Measurements from ENCODE around the gene SYNPO2. TPM values are rescaled to one million over a fixed set of nuclear protein-coding genes. Genes with fewer than 3 reads are reported as not detected.

The SYNPO2 gene
- total RNA-seq, 2 experiments from 2014 or later: 0.50 to 0.63 TPM

- Mint-ChIP-seq H3K27me3 (peaks cover 17% of the 10 kb centered on the region), H3K27ac (no peak overlapping the region), H3K4me1 (no peaks in the 10 kb centered on the region), H3K9me3 (no peaks in the 10 kb centered on the region), H3K4me3 (no peak overlapping the region), H3K36me3 (ENCODE audit: low read depth) (no peaks in the 10 kb centered on the region)
- no peak for DNase-seq
- ChIA-PET POLR2A (no interaction called here), CTCF (no interaction called here)
Measured at GRCh38 chr4:118920247-118920646, 31.6 kb downstream of the SYNPO2 start.

GRCh38 chr4:118921786-118922185 lies 33.1 kb downstream of the SYNPO2 start:
- peaks cover 17% of the 10 kb centered on the region for H3K27me3 Mint-ChIP-seq
- ChIA-PET CTCF (interaction anchor here (1.2 kb wide), 1 partner anchor 57 kb away, joined by 3 read pairs; no protein-coding TSS in a partner anchor), POLR2A (no interaction called here)
- no peak overlapping the region for H3K4me3 Mint-ChIP-seq
- DNase-seq: no peak
- no peaks in the 10 kb centered on the region for H3K9me3 Mint-ChIP-seq
- no peaks in the 10 kb centered on the region for H3K4me1 Mint-ChIP-seq
- H3K36me3 Mint-ChIP-seq (ENCODE audit: low read depth): no peaks in the 10 kb centered on the region
- no peak overlapping the region for H3K27ac Mint-ChIP-seq

- DNase-seq: no peak
- no peaks in the 10 kb centered on the region for H3K9me3 Mint-ChIP-seq
- H3K27ac Mint-ChIP-seq: no peak overlapping the region
- peaks cover 19% of the 10 kb centered on the region for H3K27me3 Mint-ChIP-seq
- H3K4me1 Mint-ChIP-seq: no peaks in the 10 kb centered on the region
- no peak overlapping the region for H3K4me3 Mint-ChIP-seq
- POLR2A ChIA-PET: no interaction called here
- H3K36me3 Mint-ChIP-seq (ENCODE audit: low read depth): no peaks in the 10 kb centered on the region
- CTCF ChIA-PET: interaction anchor here (0.7 kb wide), 1 partner anchor 178 kb away, joined by 3 read pairs; no protein-coding TSS in a partner anchor
Measured at GRCh38 chr4:118923891-118924290, 35.2 kb downstream of the SYNPO2 start.

- CTCF ChIA-PET: no interaction called here
- no peaks in the 10 kb centered on the region for H3K4me1 Mint-ChIP-seq
- POLR2A ChIA-PET: no interaction called here
Measured at GRCh38 chr4:118927974-118928373, 39.3 kb downstream of the SYNPO2 start.

GRCh38 chr4:118930255-118930654 lies 41.6 kb downstream of the SYNPO2 start:
- ChIA-PET POLR2A (no interaction called here), CTCF (no interaction called here)
- H3K4me3 Mint-ChIP-seq: no peak overlapping the region
- no peaks in the 10 kb centered on the region for H3K9me3 Mint-ChIP-seq
- H3K27ac Mint-ChIP-seq: no peak overlapping the region
- H3K4me1 Mint-ChIP-seq: no peaks in the 10 kb centered on the region
- H3K36me3 Mint-ChIP-seq (ENCODE audit: low read depth): no peaks in the 10 kb centered on the region
- H3K27me3 Mint-ChIP-seq: peaks cover 8% of the 10 kb centered on the region
- DNase-seq: no peak

More at GRCh38 chr4:118927974-118928373, 39.3 kb downstream of the SYNPO2 start:
- Mint-ChIP-seq H3K27me3 (peaks cover 5% of the 10 kb centered on the region), H3K27ac (no peak overlapping the region), H3K9me3 (no peaks in the 10 kb centered on the region), H3K36me3 (ENCODE audit: low read depth) (no peaks in the 10 kb centered on the region), H3K4me3 (no peak overlapping the region)
- no peak for DNase-seq

- no peak for DNase-seq
- POLR2A ChIA-PET: no interaction called here
- H3K4me3 Mint-ChIP-seq: no peak overlapping the region
- no peak overlapping the region for H3K27ac Mint-ChIP-seq
- H3K9me3 Mint-ChIP-seq: no peaks in the 10 kb centered on the region
- H3K36me3 Mint-ChIP-seq (ENCODE audit: low read depth): no peaks in the 10 kb centered on the region
- CTCF ChIA-PET: no interaction called here
- no peaks in the 10 kb centered on the region for H3K4me1 Mint-ChIP-seq
- peaks cover 8% of the 10 kb centered on the region for H3K27me3 Mint-ChIP-seq
Measured at GRCh38 chr4:118931786-118932185, 43.1 kb downstream of the SYNPO2 start.

- no peaks in the 10 kb centered on the region for H3K4me1 Mint-ChIP-seq
- no peak overlapping the region for H3K27ac Mint-ChIP-seq
- peaks cover 6% of the 10 kb centered on the region for H3K27me3 Mint-ChIP-seq
- H3K4me3 Mint-ChIP-seq: no peak overlapping the region
- POLR2A ChIA-PET: no interaction called here
- no peaks in the 10 kb centered on the region for H3K36me3 Mint-ChIP-seq (ENCODE audit: low read depth)
- no peak for DNase-seq
- no peaks in the 10 kb centered on the region for H3K9me3 Mint-ChIP-seq
- CTCF ChIA-PET: no interaction called here
Measured at GRCh38 chr4:118935819-118936218, 47.2 kb downstream of the SYNPO2 start.

GRCh38 chr4:118936406-118936805 lies 47.8 kb downstream of the SYNPO2 start:
- H3K27me3 Mint-ChIP-seq: peaks cover 10% of the 10 kb centered on the region
- H3K9me3 Mint-ChIP-seq: no peaks in the 10 kb centered on the region
- no peak overlapping the region for H3K4me3 Mint-ChIP-seq
- H3K36me3 Mint-ChIP-seq (ENCODE audit: low read depth): no peaks in the 10 kb centered on the region
- no peaks in the 10 kb centered on the region for H3K4me1 Mint-ChIP-seq
- CTCF ChIA-PET: no interaction called here
- H3K27ac Mint-ChIP-seq: no peak overlapping the region
- no peak for DNase-seq
- POLR2A ChIA-PET: no interaction called here

- Mint-ChIP-seq H3K4me3 (no peak overlapping the region), H3K27ac (no peak overlapping the region), H3K27me3 (peaks cover 7% of the 10 kb centered on the region), H3K4me1 (no peaks in the 10 kb centered on the region), H3K36me3 (ENCODE audit: low read depth) (no peaks in the 10 kb centered on the region), H3K9me3 (no peaks in the 10 kb centered on the region)
- no peak for DNase-seq
- CTCF ChIA-PET: interaction anchor here (0.7 kb wide), 1 partner anchor 830 kb away, joined by 5 read pairs; no protein-coding TSS in a partner anchor
- POLR2A ChIA-PET: no interaction called here
Measured at GRCh38 chr4:118939169-118939783, 50.6 kb downstream of the SYNPO2 start.

- Mint-ChIP-seq H3K4me1 (no peaks in the 10 kb centered on the region), H3K9me3 (no peaks in the 10 kb centered on the region), H3K36me3 (ENCODE audit: low read depth) (no peaks in the 10 kb centered on the region), H3K27me3 (peaks cover 7% of the 10 kb centered on the region), H3K27ac (no peak overlapping the region), H3K4me3 (no peak overlapping the region)
- ChIA-PET POLR2A (interaction anchor here (0.7 kb wide), 1 partner anchor 346 kb away, joined by 3 read pairs; no protein-coding TSS in a partner anchor), CTCF (no interaction called here)
- no peak for DNase-seq
Measured at GRCh38 chr4:118941149-118941548, 52.5 kb downstream of the SYNPO2 start.

- POLR2A ChIA-PET: no interaction called here
- Mint-ChIP-seq H3K4me3 (no peak overlapping the region), H3K27me3 (peaks cover 7% of the 10 kb centered on the region), H3K4me1 (no peaks in the 10 kb centered on the region), H3K36me3 (ENCODE audit: low read depth) (no peaks in the 10 kb centered on the region), H3K27ac (no peak overlapping the region), H3K9me3 (no peaks in the 10 kb centered on the region)
- no peak for DNase-seq
- CTCF ChIA-PET: no interaction called here
Measured at GRCh38 chr4:118941799-118942198, 53.1 kb downstream of the SYNPO2 start.

- POLR2A ChIA-PET: no interaction called here
- DNase-seq: no peak
- Mint-ChIP-seq H3K27me3 (peaks cover 7% of the 10 kb centered on the region), H3K4me1 (no peaks in the 10 kb centered on the region), H3K36me3 (ENCODE audit: low read depth) (no peaks in the 10 kb centered on the region), H3K27ac (no peak overlapping the region), H3K4me3 (no peak overlapping the region), H3K9me3 (no peaks in the 10 kb centered on the region)
- CTCF ChIA-PET: no interaction called here
Measured at GRCh38 chr4:118942465-118942864, 53.8 kb downstream of the SYNPO2 start.

GRCh38 chr4:118947095-118947494 lies 58.4 kb downstream of the SYNPO2 start:
- POLR2A ChIA-PET: no interaction called here
- no peaks in the 10 kb centered on the region for H3K9me3 Mint-ChIP-seq
- H3K4me1 Mint-ChIP-seq: no peaks in the 10 kb centered on the region
- H3K36me3 Mint-ChIP-seq (ENCODE audit: low read depth): no peaks in the 10 kb centered on the region
- H3K27ac Mint-ChIP-seq: no peak overlapping the region
- no peak overlapping the region for H3K4me3 Mint-ChIP-seq
- H3K27me3 Mint-ChIP-seq: peaks cover 3% of the 10 kb centered on the region
- DNase-seq: no peak
- CTCF ChIA-PET: no interaction called here

- ChIA-PET CTCF (no interaction called here), POLR2A (no interaction called here)
- no peak overlapping the region for H3K4me3 Mint-ChIP-seq
- H3K9me3 Mint-ChIP-seq: no peaks in the 10 kb centered on the region
- no peaks in the 10 kb centered on the region for H3K36me3 Mint-ChIP-seq (ENCODE audit: low read depth)
- no peak overlapping the region for H3K27ac Mint-ChIP-seq
- H3K4me1 Mint-ChIP-seq: no peaks in the 10 kb centered on the region
- H3K27me3 Mint-ChIP-seq: peaks cover 2% of the 10 kb centered on the region
- no peak for DNase-seq
Measured at GRCh38 chr4:118948545-118949144, 60.0 kb downstream of the SYNPO2 start.

Data from activated CD4-positive, alpha-beta memory T cell treated with anti-CD3 and anti-CD28 coated beads, Interleukin-2, amount 10 ng/mL, durations not matched to agents 7 days and 5 days (primary cell).